ENCODE results near the gene WWOX. TPM values are rescaled to one million over a fixed set of nuclear protein-coding genes. Genes with fewer than 3 reads are reported as not detected.

WWOX gene
- total RNA-seq, 1 donor = 24.2 TPM

- no peak for TF ChIP-seq CTCF (IDR thresholded peaks at IDR 0.05; ENCODE audit: insufficient read depth, low read length)
- H3K4me3 ChIP-seq (ENCODE audit: low read depth, low read length) = no peak overlapping the region
- DNase-seq (ENCODE audit: low read depth) = no peak
Observed at GRCh38 chr16:78310990-78311561, 211.6 kb downstream of the WWOX start.

GRCh38 chr16:78311831-78312230 is 212.4 kb downstream of the WWOX start:
- TF ChIP-seq CTCF (IDR thresholded peaks at IDR 0.05; ENCODE audit: insufficient read depth, low read length) = no peak
- H3K4me3 ChIP-seq (ENCODE audit: low read depth, low read length) = no peak overlapping the region
- no peak for DNase-seq (ENCODE audit: low read depth)

- no peak for DNase-seq (ENCODE audit: low read depth)
- no peak for TF ChIP-seq CTCF (IDR thresholded peaks at IDR 0.05; ENCODE audit: insufficient read depth, low read length)
- no peak overlapping the region for H3K4me3 ChIP-seq (ENCODE audit: low read depth, low read length)
Observed at GRCh38 chr16:78317564-78318240, 218.2 kb downstream of the WWOX start.

GRCh38 chr16:78321620-78322360 is 222.3 kb downstream of the WWOX start:
- no peak for TF ChIP-seq CTCF (IDR thresholded peaks at IDR 0.05; ENCODE audit: insufficient read depth, low read length)
- no peak overlapping the region for H3K4me3 ChIP-seq (ENCODE audit: low read depth, low read length)
- no peak for DNase-seq (ENCODE audit: low read depth)

- no peak for DNase-seq (ENCODE audit: low read depth)
- TF ChIP-seq CTCF (IDR thresholded peaks at IDR 0.05; ENCODE audit: insufficient read depth, low read length) = no peak
- H3K4me3 ChIP-seq (ENCODE audit: low read depth, low read length) = no peak overlapping the region
Observed at GRCh38 chr16:78323315-78323714, 223.9 kb downstream of the WWOX start.

- no peak overlapping the region for H3K4me3 ChIP-seq (ENCODE audit: low read depth, low read length)
- TF ChIP-seq CTCF (IDR thresholded peaks at IDR 0.05; ENCODE audit: insufficient read depth, low read length) = no peak
- no peak for DNase-seq (ENCODE audit: low read depth)
Observed at GRCh38 chr16:78324649-78325285, 225.3 kb downstream of the WWOX start.
